Vagina (tissue), 2 donors: ENCODE data around the gene SCARB2.

Experiments
- CTCF ChIP-seq, 3 experiments: fragments of 450-650 bp in 2 of 3; fragments of 200-600 bp in 1 of 3; sonication (generic) in 1 of 3; IDR thresholded peaks; one replicate each; pipeline ENCODE4 v1.5.1; 2017 to 2019; ENCODE audit warnings: antibody characterized with exemption in 3 of 3, mild to moderate bottlenecking in 2 of 3, moderate library complexity in 2 of 3
- POLR2A ChIP-seq, 2 donors: fragments of 450-650 bp; IDR thresholded peaks; one replicate each; pipeline ENCODE4 v1.6.1; 2017; ENCODE audit warnings: antibody characterized with exemption in 2 of 2, mild to moderate bottlenecking in 2 of 2, moderate library complexity in 2 of 2

GRCh38 chr4:76235407-76235806 lies 21.8 kb upstream of the SCARB2 start:
- TF ChIP-seq CTCF (IDR thresholded peaks at IDR 0.05) (no peak), POLR2A (IDR thresholded peaks at IDR 0.05) (no peak)
